Right kidney (tissue), 1 donor: ENCODE results near the gene FUT7.
"Not testable (repeated sequence)": the region's sequence is repeated elsewhere in the genome, so short reads cannot be mapped to it uniquely, and the experiment has no call there.

Experiments used
- DNase-seq: peaks from one replicate; pipeline ENCODE4 v3.0.0-alpha.2; 2016

The FUT7 gene

DNA sequence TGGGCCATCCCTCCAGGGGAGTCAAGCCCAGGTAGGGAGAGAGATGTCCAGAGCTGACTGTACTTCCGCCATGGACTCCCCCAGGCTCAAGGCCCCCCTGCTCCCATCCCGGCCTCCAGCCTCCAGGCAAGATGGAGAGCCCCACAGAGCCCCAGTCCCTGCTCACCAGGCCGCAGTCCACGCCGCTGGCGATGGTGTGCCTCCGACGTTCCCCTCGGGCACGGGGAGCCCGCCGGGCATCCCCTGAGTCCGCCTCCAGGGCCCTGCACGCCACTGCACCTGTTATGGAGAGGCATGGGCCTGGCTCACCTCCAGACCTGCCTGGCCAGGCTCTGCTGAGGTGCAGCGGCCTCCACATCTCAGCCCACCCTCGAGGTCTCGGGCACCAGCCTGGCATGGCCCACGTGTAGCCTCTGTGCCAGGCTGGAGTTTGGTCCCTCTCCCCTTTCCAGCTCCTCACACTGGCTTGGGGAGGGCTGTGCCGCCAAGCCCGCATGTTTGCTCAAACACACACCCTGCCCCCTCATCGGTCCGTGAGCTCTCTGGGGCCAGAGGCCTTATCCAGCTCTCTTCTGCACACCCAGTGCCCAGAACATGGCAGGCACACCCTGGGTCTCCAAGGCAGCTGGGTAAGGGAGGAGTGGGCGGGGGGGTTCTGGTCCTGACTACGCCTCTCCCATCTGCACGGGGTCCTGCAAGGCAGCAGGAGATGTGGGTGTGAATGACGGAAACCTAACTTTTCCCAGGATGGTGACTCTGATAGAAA is 34.4 kb upstream of the FUT7 start:
- DNase-seq, result no peak

DNA sequence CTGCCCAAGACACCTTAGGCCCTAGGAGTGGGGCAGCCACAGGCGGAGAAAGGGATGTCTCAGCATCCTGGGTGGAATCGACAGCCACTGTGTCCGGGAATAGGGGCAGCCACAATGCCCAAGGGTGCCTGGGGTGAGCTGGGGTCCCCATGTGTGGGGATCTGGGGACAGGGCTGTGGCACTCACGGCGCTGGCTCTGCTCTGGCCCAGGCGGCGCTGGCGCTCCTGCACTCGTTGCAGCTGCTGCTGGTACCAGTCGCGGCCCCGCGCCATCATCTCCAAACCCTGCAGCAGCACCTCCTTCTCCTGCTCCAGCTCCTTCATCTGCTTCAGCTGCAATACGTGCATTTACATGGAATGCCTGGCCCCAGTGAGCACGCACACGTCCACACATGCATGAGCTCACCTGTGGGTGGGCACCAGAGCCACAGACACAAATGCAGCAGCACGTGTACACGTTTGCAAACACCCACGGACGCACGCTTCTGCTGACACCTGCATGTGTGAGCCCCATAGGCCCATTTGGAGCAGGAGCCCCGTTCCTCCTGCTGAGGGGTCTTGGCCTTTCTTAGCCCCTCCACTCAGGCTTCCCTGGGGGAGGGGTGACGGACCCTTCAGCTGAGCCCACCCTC is 33.6 kb upstream of the FUT7 start:
- no peak for DNase-seq

GRCh38 chr9:137064880-137065164 is 32.9 kb upstream of the FUT7 start:
- DNase-seq, result no peak

- DNase-seq, result no peak
Observed at GRCh38 chr9:137064027-137064879, 32.4 kb upstream of the FUT7 start.

- no peak for DNase-seq
Observed at GRCh38 chr9:137063311-137064026, 31.6 kb upstream of the FUT7 start.

DNA sequence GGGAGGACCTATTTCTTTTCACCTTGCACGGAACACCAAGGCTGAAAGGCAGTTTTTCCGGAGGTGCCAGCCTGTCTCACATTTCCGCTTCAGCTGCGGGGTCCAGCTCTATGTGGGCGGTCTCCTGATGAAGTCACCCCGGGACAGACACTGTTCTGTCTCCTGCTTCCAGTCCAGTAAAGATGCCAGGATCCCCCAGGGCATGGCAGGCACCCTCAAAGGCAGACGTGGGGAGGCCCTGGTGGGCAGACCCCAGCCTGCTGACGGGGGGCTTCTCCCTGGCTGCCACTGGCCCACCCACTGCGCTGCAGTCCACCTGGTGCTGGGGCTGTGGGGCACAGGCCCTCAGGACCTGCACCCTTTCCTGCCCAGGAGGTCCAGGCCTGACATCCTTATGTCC is 30.9 kb upstream of the FUT7 start:
- DNase-seq, result not testable (repeated sequence)

DNA sequence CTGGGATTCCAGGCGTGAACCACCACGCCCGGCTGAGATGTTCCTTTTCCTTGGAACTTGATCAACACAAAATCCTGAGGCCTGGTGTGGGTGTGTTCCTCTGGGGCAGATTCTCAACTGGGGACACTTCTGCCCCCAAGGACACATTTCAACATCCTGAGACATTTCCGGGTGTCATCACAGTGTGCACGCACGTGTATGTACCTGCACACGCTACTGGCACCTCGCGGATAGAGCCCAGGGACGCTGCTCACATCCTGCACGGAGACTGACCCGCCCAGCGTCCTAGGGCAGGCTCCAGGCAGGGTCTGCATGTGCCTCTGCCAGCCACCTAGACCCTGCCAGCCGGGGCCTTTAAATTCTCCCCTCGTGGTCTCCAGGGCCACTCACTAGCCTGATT is 30.5 kb upstream of the FUT7 start:
- DNase-seq, result no peak

DNA sequence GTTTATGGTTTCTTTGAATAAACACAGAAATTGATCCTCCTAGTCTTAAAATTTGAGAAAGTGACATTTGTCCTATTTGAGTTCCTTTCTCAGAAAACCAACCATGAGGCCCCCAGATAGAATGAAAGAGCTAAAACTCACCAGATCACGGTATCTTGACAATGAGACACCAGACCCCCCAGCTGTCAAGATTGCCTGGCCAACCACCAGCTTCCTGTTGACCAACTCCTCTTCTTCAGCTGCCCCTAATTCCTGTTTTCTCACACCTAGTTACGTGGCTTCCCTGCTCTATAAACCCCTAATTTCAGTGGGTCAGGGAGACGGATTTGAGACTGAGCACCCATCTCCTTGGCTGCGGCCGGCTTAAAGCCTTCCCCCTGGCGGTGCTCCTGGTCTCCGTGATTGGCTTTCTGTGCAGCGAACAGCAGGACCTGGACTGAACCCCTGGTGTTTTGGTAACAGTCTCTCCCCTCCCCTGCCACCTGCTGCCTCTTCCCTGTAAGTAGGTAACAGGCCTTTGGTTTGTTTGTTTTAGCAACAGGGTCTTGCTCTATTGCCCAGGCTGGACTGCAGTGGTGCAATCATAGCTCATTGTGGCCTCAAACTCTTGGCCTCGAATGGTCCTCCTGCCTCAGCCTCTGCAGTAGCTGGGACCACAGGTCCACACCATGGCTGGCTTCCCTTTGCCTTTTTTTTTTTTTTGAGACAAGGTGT is 26.8 kb upstream of the FUT7 start:
- no peak for DNase-seq

DNA sequence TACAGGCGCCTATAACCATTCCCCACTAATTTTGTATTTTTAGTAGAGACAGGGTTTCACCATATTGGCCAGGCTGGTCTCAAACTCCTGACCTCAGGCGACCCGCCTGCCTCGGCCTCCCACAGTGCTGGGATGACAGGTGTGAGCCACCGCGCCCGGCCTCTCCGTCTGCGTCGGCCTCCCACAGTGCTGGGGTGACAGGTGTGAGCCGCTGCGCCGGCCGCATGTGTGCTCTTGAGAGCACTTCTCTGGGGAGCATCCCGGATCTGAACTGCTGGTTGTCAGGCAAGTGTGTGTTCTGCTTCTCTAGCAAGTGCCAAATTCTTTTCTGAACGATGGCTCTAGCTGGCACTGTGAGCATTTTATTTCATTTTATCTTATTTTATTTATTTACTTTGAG is 25.7 kb upstream of the FUT7 start:
- no peak for DNase-seq

GRCh38 chr9:137056739-137057415 is 25.0 kb upstream of the FUT7 start:
- DNase-seq, result no peak

DNA sequence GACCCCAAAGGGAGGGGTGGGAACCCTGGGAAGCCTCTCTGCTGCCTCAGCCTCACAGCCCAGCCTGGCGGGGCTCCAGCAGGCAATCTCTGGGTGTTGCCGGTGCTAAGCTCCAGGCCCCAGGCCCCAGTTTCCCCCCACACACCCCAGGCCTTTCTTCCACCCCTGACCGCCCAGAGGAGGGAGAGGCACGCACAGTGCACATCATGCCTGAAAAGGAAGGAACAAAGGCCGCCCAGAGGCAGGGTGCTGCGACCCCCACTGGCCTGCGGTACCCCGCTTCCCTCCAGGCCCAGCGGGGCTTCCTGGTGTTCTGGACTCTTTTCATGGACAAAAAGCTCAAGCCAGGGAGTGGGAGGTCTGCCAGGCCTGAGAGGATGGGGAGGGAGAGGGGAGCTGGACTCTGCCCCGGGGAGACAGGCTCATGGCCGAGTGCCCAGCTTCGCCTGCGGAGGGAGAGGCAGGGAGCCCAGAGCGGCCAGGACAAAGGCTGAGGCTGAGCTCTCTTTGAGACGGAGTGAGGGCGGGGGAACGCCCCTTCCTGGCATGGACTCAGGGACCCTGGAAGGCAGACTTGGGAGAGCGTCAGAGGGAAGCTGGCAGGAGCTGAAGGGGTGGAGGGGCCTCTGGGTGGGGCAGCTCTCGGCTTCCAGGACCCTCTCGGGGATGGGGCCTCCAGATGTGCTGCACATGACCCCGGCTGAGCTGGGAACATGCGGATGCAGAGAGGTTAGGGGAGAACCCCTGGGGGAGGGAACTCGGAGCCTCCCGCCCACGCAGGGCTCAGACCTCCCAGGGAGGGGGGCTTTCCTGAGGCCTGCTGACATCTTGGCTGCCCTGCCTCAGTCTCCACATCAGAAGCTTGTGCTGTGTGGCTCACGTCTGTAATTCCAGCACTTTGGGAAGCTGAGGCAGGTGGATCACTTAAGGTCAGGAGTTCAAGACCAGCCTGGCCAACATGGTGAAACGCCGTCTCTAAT is 23.8 kb upstream of the FUT7 start:
- DNase-seq, result peak; percentile 60

DNA sequence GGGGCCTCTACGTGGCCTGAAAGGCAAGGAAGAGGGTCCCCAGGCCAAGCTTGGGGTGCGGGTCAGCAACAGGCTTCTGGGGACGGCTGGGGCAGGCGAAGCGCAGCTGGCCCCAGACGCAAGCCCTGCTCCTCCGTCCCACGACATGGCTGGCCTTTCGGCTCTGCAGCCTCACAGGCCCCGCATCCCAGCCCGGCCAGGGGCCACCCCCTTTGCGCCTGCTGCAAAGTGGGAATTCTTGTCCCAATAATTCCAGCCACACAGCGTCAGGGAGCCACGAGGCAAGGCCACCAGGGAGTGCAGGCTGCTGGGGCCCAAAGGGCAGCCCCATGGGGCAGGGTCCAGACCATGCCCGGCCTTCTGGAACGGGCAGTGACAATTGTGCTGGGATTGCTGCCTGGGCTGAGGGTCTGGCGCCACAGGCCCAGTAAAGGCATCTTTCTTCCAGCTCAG is 23.1 kb upstream of the FUT7 start:
- DNase-seq, result no peak

DNA sequence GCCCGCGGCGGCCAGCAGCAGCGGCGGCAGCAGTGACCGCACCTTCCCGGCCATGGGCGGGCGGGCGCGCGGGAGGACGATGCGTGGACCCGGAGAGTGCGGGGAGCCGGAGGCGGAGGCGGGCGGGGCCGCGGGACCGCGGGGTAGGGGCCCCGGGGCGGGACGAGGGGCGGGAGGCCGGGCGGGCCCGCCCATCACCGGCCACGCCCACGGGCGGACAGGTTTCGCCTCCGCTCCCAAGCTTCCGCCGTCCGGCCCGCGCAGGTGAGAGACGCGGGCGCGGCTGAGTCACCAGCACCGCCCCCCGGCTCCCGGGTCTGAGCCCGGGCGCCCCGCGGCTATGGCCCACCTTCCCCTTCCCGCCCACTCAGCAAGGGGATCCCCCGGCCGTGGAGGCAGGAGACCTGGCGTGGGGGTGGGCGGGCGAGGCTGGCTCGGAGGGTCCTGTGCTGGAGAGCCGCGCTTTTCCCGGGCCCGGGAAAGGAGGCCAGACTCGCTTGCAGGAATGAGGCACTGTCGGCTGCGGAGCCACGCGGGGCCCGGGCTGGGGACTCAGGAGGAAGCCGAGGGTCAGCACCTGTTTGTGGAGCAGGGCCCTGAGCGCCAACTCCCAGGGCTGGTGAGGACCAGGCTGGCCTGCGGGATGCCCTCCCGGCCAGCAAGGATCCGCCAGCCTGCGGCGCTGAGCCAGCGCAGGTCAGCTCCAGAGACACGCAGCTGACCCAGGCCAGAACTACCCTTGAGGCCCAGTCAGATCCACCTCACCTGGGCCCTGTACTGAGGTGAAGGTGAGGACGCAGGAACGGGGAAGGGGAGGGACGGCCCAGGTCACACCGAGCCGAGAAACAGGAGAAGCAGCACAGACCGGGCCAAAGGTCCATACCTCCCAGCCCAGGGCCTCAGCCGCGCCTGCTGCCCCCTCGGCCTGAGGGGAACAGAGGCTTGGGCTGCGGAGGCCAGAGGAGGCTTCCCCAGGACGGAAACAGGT is 22.4 kb upstream of the FUT7 start, which contains the start of gene ENTPD2:
Gene ENTPD2 (minus strand): TSS at position 118 of the 988 bp plus-strand sequence. CDS start 64 bp downstream, at position 54.
- no peak for DNase-seq

DNA sequence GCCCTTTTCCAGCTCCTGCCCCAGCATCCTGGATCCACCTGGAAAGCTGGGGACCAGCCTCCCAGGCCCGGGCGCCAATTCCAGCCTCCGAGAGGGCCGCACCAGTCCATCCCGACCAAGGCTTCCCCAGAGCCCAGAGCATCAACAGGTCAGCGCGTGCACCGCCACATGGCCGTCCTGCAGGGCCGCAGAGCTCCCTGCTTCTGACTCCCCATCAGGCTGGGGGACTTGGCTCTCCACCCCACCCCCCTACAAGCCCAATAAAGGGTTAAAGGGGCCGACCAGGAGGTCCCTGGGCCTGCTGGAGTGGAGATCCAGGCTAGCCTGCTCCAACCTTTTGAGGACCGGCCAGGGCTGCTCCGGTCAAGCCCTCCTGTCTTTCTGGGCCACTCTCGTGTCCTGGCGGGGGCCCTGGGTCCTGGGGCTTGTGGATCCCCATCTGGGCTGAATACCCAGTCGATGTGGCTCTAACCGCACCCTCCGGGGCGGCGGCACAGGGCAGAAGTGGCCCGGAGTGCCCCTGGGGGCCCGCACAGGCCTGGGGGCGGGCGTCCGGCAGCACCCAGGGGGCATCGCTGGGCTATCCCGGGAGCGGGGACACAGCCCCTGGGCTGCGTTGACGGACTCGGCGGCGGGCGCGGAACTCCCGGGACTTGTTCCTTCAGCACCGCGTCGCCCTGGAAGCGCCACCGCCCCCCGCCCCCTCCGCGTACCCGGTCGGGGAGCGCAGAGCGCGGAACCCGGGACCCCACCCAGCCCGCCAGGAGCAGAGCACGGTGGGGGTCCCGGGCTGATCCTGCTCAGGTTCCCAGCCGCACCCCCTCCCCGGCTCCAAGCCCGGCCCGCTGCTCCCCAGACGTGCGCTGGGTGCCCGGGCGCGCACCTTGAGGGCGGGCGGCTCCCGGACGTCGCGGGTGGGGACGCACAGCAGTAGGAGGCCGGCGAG is 21.4 kb upstream of the FUT7 start:
- DNase-seq, result no peak

- DNase-seq, result no peak
Observed at GRCh38 chr9:137052293-137052692, 20.4 kb upstream of the FUT7 start.

DNA sequence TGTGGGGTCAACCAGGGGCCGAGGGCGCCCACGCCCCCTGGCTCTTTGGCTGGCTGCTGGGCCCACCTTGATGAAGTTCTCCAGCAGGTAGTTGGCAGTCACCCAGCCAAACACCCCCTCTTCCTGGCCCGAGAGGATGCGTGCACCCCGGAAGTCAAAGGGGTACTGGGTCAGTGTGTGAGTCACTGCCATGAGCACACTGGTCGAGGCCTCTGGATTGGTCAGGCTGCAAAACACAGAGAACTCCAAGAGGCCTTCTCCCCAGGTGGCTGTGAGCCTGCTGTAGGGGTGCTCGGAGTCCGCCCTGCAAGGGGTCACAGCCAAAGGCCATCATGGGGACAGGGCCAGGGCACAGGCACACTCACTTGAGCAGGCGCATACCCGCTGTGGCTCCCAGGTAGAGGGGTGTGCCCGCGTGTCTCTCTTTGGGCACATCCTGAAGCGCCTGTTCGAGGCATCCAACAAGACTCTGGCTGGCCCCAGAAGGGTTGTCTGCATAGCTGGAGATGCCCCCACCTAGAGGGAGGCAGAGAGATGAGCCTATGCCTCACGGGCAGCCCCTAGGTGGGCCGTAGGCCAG is 19.3 kb upstream of the FUT7 start:
- DNase-seq, result no peak

DNA sequence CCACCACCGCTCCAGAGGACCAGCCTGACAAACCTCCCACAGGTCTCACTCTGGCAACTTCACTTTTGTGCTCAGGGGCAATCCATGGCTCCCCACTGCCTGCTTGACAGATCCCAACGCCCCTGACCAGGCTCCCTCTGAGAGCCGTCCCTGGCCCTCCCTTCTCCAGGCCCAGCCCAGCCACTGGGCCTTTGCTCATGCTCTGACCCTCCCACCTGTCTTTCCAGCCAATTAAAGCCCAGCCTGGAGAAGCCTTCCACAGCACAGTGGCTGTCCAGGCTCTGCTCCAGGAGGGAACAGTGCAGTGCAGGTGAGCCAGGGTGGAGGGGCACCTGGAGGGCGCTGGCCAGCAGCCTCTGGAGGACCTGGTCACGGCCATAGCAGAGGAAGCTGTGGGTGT is 18.7 kb upstream of the FUT7 start:
- DNase-seq, result no peak
